ENCODE measurements around the gene BDKRB1.

DNA sequence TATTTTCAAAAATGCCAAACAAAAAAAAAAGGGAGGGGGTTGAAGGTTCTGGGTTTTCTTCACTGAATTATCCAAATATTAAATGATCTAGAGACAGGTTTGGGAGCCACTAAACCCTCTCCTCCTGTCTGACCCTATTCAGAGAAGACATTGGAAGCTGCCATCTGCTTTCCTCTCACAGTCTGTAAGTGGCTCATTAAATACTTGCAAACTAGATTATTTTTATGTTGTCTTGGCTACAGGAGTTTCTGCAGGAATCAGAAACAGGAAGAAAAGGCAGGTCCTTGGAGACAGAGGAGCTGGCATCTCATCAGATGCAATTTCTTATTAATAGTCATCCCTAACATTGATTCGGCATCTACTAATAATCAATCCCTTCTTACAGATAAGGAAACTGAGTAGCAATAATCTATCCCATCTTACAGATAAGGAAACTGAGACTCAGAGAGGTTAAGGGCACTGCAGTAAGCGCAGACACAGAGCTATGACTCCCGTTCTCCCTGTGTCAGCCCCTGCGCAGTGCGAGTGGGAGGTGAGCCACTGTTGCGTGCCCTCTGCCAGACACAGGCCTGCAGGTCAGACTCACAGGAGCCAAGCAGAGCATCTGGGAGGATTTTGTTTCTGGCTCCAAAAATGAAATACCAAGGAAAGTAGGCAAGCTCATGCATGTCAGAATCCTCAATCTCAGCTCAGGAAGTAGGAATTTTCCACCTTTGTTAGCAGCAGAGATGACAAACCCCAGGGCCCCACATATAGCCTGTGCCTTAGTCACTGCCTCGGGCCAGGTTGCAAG is 40.4 kb upstream of the BDKRB1 start:
- TF ChIP-seq CTCF (IDR thresholded peaks at IDR 0.05) (no peak), EZH2 (IDR thresholded peaks at IDR 0.05) (no peak), EZH2phosphoT487 (IDR thresholded peaks at IDR 0.05) (no peak)
